BE2C (cell line): ENCODE results near the gene COX5A.
"Not testable (repeated sequence)": the region's sequence is repeated elsewhere in the genome, so short reads cannot be mapped to it uniquely, and the experiment has no call there.

ENCODE experiments used
- DNase-seq: peaks from one replicate; pipeline ENCODE4 v3.0.0-alpha.2; 2020
- H3K27me3 ChIP-seq: fragments of 250-450 bp; sonication (Bioruptor Pico); 2 replicates; pipeline ENCODE4 v1.5.1; 2020; ENCODE audit warnings: mild to moderate bottlenecking
- H3K36me3 ChIP-seq: fragments of 250-450 bp; sonication (Bioruptor Pico); 2 replicates; pipeline ENCODE4 v1.5.1; 2020; ENCODE audit warnings: mild to moderate bottlenecking
- H3K4me1 ChIP-seq: fragments of 250-450 bp; sonication (Bioruptor Pico); 2 replicates; pipeline ENCODE4 v1.5.1; 2020
- H3K4me3 ChIP-seq: 2 replicates; pipeline ENCODE4 v1.5.1; 2011; ENCODE audit warnings: low read depth, low read length
- H3K9me3 ChIP-seq: fragments of 250-450 bp; sonication (Bioruptor Pico); 2 replicates; pipeline ENCODE4 v1.5.1; 2020
- TF ChIP-seq, protein P1 (sequence below): IDR thresholded peaks from 2 replicates; pipeline ENCODE4 v1.5.1; 2012; ENCODE audit warnings: mild to moderate bottlenecking, low read depth, low read length

Gene COX5A

DNA sequence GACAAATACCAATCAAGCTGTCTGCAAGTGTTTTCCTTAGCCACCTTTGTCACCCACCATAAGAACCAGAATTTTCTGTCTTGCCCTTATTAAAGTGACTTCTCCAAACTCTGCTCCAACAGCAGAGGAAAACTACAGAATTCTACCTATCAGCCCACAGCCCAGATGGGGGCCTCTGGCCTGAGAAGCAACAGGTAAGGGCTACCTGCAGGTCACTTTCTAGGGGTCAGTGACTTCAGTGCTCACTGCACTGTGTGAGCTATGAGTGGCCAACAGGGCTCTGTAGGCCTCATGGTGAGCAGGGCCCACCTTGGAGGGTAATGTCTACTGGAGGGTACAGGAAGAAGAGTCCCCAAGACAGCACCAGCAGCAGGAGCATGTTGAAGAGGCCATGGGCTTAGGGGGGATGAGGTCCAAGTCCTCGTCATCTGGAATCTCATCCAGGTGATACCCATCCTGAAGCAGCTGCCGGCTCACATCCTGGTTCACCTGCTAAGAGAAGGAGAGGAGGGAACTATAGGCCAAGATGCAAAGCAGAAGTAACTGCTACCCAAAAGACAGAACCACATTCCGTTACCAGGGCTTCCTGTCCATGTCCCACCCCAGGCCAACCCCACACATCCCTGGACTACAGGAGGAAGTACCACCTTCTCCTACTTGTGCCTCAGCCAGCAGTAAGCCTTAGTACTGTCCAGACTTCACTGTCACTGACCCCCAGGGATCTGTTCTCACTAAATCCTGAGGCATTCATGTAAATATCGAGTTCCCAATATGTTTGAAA is 35.4 kb downstream of the COX5A start:
- Histone ChIP-seq H3K27me3 (no peaks in the 10 kb centered on the region), H3K36me3 (peaks cover 53% of the 10 kb centered on the region), H3K4me1 (no peaks in the 10 kb centered on the region), H3K9me3 (no peaks in the 10 kb centered on the region), H3K4me3 (no peak overlapping the region)
- DNase-seq: no peak
- TF ChIP-seq, protein P1, sequence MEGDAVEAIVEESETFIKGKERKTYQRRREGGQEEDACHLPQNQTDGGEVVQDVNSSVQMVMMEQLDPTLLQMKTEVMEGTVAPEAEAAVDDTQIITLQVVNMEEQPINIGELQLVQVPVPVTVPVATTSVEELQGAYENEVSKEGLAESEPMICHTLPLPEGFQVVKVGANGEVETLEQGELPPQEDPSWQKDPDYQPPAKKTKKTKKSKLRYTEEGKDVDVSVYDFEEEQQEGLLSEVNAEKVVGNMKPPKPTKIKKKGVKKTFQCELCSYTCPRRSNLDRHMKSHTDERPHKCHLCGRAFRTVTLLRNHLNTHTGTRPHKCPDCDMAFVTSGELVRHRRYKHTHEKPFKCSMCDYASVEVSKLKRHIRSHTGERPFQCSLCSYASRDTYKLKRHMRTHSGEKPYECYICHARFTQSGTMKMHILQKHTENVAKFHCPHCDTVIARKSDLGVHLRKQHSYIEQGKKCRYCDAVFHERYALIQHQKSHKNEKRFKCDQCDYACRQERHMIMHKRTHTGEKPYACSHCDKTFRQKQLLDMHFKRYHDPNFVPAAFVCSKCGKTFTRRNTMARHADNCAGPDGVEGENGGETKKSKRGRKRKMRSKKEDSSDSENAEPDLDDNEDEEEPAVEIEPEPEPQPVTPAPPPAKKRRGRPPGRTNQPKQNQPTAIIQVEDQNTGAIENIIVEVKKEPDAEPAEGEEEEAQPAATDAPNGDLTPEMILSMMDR: no peak

DNA sequence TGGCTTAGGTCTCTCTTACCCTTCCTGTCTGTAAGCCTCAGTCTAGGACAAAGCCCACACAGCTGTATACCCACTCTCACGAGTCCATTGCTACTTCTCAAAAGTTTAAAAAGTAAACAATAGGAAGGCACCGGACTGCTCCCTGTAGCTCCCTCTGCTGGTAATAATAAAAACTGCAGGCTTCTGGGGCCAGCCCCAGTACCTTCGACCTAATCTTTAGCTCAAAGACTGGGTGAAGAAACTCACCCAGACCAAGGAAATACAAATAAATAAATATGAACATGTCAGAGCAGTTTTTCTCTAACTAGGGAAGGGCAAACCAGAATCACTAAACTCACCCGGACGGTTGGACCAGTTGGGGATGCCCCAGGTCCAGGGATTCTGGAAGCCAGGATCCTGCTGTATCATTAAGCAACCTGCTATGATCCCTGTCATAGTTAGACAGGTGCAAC is 36.2 kb downstream of the COX5A start:
- peaks cover 54% of the 10 kb centered on the region for H3K36me3 ChIP-seq

DNA sequence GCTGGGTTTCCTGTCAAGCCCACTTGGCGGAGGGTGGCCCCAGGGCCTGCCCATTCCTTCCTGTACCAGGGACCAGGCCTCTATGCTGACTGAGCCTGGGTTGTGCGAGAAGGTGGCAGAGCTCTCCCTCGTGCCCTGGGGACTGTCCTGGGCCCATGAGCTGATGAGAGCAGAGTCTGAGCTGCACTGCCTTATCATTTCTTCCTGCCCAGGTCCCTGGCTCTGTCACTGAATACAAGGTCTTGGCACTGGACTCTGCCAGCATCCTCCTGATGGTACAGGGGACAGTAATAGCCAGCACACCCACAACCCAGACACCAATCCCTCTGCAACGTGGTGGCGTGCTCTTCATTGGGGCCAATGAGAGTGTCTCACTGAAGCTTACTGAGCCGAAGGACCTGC is 40.6 kb downstream of the COX5A start:
- TF ChIP-seq, protein P1: no peak
- Histone ChIP-seq H3K27me3 (no peaks in the 10 kb centered on the region), H3K9me3 (no peaks in the 10 kb centered on the region), H3K36me3 (peaks cover 41% of the 10 kb centered on the region), H3K4me1 (no peaks in the 10 kb centered on the region), H3K4me3 (no peak overlapping the region)
- DNase-seq: no peak

More for the DNA sequence above, 36.2 kb downstream of the COX5A start:
- TF ChIP-seq, protein P1: peak; percentile 90
- no peak overlapping the region for H3K4me3 ChIP-seq
- DNase-seq: peak; percentile 53
- H3K27me3 ChIP-seq: no peaks in the 10 kb centered on the region
- no peaks in the 10 kb centered on the region for H3K9me3 ChIP-seq
- no peaks in the 10 kb centered on the region for H3K4me1 ChIP-seq

DNA sequence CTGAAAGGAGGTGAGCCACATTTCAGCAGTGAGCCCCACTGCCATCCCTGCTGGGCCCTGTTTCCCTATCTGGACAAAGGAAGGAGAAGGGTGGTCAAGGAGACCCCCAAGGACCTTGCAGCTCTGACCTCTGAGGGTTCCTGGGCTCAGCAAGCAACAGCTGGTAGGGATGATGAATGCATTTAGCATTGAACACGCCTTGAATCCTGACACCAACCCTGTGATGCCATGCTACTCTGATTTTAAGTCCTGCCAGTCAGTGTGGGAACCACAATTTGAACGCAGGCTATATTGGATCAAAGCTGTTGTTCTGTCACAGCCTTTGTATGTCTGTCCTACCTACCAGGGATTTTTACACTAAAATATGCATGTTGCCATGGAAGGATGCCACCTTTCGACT is 41.6 kb downstream of the COX5A start:
- Histone ChIP-seq H3K36me3 (peaks cover 36% of the 10 kb centered on the region), H3K4me1 (no peaks in the 10 kb centered on the region), H3K27me3 (no peaks in the 10 kb centered on the region), H3K4me3 (no peak overlapping the region), H3K9me3 (no peaks in the 10 kb centered on the region)
- TF ChIP-seq, protein P1: no peak
- no peak for DNase-seq

DNA sequence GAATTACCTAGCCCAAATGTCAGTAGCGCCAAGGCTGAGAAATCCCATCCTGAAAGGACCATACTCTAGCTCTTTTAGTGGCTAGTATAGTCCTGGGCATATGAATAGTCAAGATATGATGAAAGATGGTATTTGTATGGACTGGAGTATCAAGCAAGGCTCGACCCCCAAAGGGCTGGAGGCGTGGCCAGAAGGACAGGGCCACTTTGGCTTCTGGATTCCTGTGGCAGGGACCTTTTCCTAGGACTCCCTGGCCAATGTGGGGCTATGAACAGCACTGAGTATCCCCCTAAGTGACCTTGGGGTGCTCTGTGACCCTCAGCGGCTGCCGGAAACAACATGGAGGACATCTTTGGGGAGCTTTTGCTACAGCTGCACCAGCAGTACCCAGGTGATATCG is 42.0 kb downstream of the COX5A start:
- H3K4me3 ChIP-seq: no peak overlapping the region
- H3K4me1 ChIP-seq: no peaks in the 10 kb centered on the region
- DNase-seq: no peak
- H3K27me3 ChIP-seq: no peaks in the 10 kb centered on the region
- H3K36me3 ChIP-seq: peaks cover 35% of the 10 kb centered on the region
- H3K9me3 ChIP-seq: no peaks in the 10 kb centered on the region
- TF ChIP-seq, protein P1: no peak

DNA sequence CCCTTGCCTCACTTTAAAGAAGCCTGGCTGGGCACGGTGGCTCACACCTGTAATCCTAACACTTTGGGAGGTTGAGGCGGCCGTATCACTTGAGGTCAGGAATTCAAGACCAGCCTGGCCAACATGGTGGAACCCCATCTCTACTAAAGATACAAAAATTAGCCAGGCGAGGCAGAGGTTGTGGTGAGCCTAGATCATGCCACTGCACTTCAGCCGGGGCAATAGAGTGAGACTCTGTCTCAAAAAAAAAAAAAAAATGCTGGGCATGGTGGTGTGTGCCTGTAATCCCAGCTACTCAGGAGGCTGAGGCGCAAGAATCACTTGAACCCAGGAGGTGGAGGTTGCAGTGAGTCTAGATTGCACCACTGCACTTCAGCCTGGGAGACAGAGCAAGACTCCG is 43.5 kb downstream of the COX5A start:
- not testable (repeated sequence) for H3K4me3 ChIP-seq, DNase-seq, H3K4me1 ChIP-seq, H3K27me3 ChIP-seq, H3K9me3 ChIP-seq
- peaks cover 25% of the 10 kb centered on the region for H3K36me3 ChIP-seq
